ENCODE results near the gene TOP3A. TPM values are rescaled to one million over a fixed set of nuclear protein-coding genes. Genes with fewer than 3 reads are reported as not detected.

TOP3A gene
- total and polyA plus RNA-seq, 2 of the 13 experiments (the other 11 are each of a cell fraction or from before 2014, with no cell fraction given): 16.9 to 36.8 TPM

DNA sequence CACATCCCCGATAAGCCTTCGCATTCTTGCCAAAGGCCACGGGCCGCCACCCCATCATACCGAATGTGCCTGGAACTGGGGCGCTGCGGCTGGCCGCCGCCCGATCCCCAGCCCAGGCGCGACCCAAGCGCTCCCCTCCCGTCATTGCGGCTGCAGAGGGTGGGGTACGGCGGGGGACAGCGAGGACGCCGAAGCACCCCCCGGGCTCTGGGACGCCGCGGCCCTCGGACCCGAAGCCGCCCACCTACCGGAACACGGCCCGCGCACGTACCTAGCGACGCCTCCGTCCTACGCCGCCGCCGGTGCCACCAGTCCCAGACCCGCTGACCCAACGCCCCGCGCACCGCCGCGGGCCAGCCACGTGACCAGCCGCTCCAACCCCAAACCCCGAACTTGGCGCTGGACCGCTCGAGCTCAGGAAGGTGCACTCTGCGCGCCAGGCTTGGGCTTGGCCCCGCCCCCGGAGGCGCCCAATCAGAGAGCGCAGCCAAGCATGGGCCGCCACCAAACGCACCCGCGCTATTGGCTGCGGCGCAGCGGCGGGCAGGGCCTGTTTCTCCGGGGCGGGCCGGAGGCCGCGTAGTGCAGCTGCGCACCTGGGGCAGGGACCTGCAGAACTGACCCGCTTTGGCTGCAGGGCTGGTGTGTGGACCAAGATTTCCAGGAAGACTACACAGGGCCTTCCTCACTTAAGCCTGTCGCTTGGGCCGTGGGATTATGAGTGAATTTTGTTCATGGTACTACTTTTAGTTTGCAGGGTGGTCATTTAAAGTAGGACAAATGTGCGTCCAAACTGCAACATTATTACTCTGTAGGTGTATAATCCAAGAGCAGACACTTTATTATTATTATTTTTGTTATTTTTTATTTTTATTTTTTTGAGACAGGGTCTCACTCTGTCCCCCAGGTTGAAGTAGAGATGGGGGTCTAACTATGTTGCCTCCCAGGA lies 48.6 kb upstream of the TOP3A start, which contains the start of gene SHMT1 (continued):
- TF ChIP-seq, protein P1, sequence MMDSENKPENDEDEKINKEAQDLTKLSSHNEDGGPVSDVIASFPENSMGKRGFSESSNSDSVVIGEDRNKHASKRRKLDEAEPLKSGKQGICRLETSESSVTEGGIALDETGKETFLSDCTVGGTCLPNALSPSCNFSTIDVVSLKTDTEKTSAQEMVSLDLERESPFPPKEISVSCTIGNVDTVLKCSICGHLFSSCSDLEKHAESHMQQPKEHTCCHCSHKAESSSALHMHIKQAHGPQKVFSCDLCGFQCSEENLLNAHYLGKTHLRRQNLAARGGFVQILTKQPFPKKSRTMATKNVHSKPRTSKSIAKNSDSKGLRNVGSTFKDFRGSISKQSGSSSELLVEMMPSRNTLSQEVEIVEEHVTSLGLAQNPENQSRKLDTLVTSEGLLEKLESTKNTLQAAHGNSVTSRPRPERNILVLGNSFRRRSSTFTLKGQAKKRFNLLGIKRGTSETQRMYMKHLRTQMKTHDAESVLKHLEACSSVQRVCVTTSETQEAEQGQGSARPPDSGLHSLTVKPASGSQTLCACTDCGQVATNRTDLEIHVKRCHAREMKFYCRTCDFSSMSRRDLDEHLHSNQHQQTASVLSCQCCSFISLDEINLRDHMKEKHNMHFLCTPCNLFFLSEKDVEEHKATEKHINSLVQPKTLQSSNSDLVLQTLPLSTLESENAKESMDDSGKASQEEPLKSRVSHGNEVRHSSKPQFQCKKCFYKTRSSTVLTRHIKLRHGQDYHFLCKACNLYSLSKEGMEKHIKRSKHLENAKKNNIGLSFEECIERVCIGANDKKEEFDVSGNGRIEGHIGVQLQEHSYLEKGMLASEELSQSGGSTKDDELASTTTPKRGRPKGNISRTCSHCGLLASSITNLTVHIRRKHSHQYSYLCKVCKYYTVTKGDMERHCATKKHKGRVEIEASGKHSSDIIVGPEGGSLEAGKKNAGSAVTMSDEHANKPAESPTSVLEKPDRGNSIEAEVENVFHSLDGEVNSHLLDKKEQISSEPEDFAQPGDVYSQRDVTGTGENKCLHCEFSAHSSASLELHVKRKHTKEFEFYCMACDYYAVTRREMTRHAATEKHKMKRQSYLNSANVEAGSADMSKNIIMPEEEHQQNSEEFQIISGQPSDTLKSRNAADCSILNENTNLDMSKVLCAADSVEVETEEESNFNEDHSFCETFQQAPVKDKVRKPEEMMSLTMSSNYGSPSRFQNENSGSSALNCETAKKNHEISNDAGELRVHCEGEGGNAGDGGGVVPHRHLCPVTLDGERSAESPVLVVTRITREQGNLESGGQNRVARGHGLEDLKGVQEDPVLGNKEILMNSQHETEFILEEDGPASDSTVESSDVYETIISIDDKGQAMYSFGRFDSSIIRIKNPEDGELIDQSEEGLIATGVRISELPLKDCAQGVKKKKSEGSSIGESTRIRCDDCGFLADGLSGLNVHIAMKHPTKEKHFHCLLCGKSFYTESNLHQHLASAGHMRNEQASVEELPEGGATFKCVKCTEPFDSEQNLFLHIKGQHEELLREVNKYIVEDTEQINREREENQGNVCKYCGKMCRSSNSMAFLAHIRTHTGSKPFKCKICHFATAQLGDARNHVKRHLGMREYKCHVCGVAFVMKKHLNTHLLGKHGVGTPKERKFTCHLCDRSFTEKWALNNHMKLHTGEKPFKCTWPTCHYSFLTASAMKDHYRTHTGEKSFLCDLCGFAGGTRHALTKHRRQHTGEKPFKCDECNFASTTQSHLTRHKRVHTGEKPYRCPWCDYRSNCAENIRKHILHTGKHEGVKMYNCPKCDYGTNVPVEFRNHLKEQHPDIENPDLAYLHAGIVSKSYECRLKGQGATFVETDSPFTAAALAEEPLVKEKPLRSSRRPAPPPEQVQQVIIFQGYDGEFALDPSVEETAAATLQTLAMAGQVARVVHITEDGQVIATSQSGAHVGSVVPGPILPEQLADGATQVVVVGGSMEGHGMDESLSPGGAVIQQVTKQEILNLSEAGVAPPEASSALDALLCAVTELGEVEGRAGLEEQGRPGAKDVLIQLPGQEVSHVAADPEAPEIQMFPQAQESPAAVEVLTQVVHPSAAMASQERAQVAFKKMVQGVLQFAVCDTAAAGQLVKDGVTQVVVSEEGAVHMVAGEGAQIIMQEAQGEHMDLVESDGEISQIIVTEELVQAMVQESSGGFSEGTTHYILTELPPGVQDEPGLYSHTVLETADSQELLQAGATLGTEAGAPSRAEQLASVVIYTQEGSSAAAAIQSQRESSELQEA (CRISPR knock-in tag; IDR thresholded peaks at IDR 0.05; ENCODE audit: not compliant biosample characterization): peak; percentile 76
- peak; percentile 73 for TF ChIP-seq ZNF564 (CRISPR knock-in tag; IDR thresholded peaks at IDR 0.05)
- peak; percentile 69 for TF ChIP-seq SALL1 (CRISPR knock-in tag; IDR thresholded peaks at IDR 0.05)
- peak; percentile 54; the same call in 1 of the 2 replicates for TF ChIP-seq ERF (CRISPR knock-in tag; IDR thresholded peaks at IDR 0.05)
- TF ChIP-seq ZNF724P (CRISPR knock-in tag; IDR thresholded peaks at IDR 0.05; ENCODE audit: borderline replicate concordance): peak; percentile 46; the same call in 1 of the 2 replicates
- 0 out of 2 replicates have a peak, but pooled peaks have one; percentile 77 for TF ChIP-seq REL (CRISPR knock-in tag; conservative IDR thresholded peaks at IDR 0.05)
- TF ChIP-seq, protein P2, sequence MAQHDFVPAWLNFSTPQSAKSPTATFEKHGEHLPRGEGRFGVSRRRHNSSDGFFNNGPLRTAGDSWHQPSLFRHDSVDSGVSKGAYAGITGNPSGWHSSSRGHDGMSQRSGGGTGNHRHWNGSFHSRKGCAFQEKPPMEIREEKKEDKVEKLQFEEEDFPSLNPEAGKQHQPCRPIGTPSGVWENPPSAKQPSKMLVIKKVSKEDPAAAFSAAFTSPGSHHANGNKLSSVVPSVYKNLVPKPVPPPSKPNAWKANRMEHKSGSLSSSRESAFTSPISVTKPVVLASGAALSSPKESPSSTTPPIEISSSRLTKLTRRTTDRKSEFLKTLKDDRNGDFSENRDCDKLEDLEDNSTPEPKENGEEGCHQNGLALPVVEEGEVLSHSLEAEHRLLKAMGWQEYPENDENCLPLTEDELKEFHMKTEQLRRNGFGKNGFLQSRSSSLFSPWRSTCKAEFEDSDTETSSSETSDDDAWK (CRISPR knock-in tag; IDR thresholded peaks at IDR 0.05): no peak
- TF ChIP-seq TGIF2 (CRISPR knock-in tag; IDR thresholded peaks at IDR 0.05): peak; percentile 51; the same call in 1 of the 2 replicates
- TF ChIP-seq NCOA2 (CRISPR knock-in tag; IDR thresholded peaks at IDR 0.05): peak; percentile 6; the same call in 1 of the 2 replicates
- TF ChIP-seq SP2 (CRISPR knock-in tag; IDR thresholded peaks at IDR 0.05): peak; percentile 83
- TF ChIP-seq ZNF557 (CRISPR knock-in tag; IDR thresholded peaks at IDR 0.05): peak; percentile 84; the same call in 1 of the 2 replicates
- peak; percentile 29; the same call in 1 of the 2 replicates for TF ChIP-seq ZNF788 (CRISPR knock-in tag; IDR thresholded peaks at IDR 0.05; ENCODE audit: borderline replicate concordance)
- TF ChIP-seq, protein P3, sequence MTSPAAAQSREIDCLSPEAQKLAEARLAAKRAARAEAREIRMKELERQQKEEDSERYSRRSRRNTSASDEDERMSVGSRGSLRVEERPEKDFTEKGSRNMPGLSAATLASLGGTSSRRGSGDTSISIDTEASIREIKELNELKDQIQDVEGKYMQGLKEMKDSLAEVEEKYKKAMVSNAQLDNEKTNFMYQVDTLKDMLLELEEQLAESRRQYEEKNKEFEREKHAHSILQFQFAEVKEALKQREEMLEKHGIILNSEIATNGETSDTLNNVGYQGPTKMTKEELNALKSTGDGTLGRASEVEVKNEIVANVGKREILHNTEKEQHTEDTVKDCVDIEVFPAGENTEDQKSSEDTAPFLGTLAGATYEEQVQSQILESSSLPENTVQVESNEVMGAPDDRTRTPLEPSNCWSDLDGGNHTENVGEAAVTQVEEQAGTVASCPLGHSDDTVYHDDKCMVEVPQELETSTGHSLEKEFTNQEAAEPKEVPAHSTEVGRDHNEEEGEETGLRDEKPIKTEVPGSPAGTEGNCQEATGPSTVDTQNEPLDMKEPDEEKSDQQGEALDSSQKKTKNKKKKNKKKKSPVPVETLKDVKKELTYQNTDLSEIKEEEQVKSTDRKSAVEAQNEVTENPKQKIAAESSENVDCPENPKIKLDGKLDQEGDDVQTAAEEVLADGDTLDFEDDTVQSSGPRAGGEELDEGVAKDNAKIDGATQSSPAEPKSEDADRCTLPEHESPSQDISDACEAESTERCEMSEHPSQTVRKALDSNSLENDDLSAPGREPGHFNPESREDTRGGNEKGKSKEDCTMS (CRISPR knock-in tag; conservative IDR thresholded peaks at IDR 0.05): no peak
- 0 out of 2 replicates have a peak, but pooled peaks have one; percentile 66 for TF ChIP-seq ZNF343 (CRISPR knock-in tag; IDR thresholded peaks at IDR 0.05)
- TF ChIP-seq ZSCAN25 (CRISPR knock-in tag; IDR thresholded peaks at IDR 0.05): no peak

Measured in HepG2 (cell line).